ENCODE results near the gene MOCS3. TPM values are rescaled to one million over a fixed set of nuclear protein-coding genes. Genes with fewer than 3 reads are reported as not detected.

Gene MOCS3
- total RNA-seq, 1 donor from 2014 or later, result 3.2 TPM

- intact Hi-C loops (cut with DNase I), result loop anchor here (5.0 kb wide), 1 partner anchor 140 kb away; no protein-coding TSS in a partner anchor
- Histone ChIP-seq H3K4me1 (peaks cover 39% of the 10 kb centered on the region), H3K4me3 (peak overlapping the region; percentile 95 to 97), H3K27me3 (no peaks in the 10 kb centered on the region), H3K27ac (peak overlapping the region; percentile 99), H3K9me3 (no peaks in the 10 kb centered on the region), H3K36me3 (peaks cover 0 to 30% of the 10 kb centered on the region in 2 donors)
- no peak for TF ChIP-seq POLR2AphosphoS5 (IDR thresholded peaks at IDR 0.05; ENCODE audit: insufficient read depth in 1 of 2, low read depth in 1 of 2)
- no peak for DNase-seq (ENCODE audit: extremely low spot score in 2 of 2)
Observed at GRCh38 chr20:50932016-50932485, 26.6 kb upstream of the MOCS3 start.

- intact Hi-C loops (cut with DNase I), result loop anchor here (5.0 kb wide), 1 partner anchor 140 kb away; no protein-coding TSS in a partner anchor
- Histone ChIP-seq H3K27ac (no peak overlapping the region), H3K4me1 (peaks cover 32% of the 10 kb centered on the region), H3K4me3 (no peak overlapping the region), H3K27me3 (no peaks in the 10 kb centered on the region), H3K36me3 (peaks cover 0 to 30% of the 10 kb centered on the region in 2 donors), H3K9me3 (no peaks in the 10 kb centered on the region)
- no peak for DNase-seq (ENCODE audit: extremely low spot score in 2 of 2)
- TF ChIP-seq POLR2AphosphoS5 (IDR thresholded peaks at IDR 0.05; ENCODE audit: insufficient read depth in 1 of 2, low read depth in 1 of 2) (no peak), CTCF (IDR thresholded peaks at IDR 0.05) (no peak), POLR2A (IDR thresholded peaks at IDR 0.05) (no peak)
Observed at GRCh38 chr20:50932691-50933280, 25.8 kb upstream of the MOCS3 start.

- no peak overlapping the region for H3K27ac ChIP-seq
- DNase-seq (ENCODE audit: extremely low spot score in 2 of 2), result no peak
- TF ChIP-seq POLR2A (IDR thresholded peaks at IDR 0.05) (no peak), CTCF (IDR thresholded peaks at IDR 0.05) (no peak), POLR2AphosphoS5 (IDR thresholded peaks at IDR 0.05; ENCODE audit: insufficient read depth in 1 of 2, low read depth in 1 of 2) (no peak)
- no peak overlapping the region for H3K4me3 ChIP-seq
- peaks cover 0 to 32% of the 10 kb centered on the region in 2 donors for H3K36me3 ChIP-seq
- intact Hi-C loops (cut with DNase I), result loop anchor here (5.0 kb wide), 1 partner anchor 141 kb away; no protein-coding TSS in a partner anchor
- H3K4me1 ChIP-seq, result peaks cover 26% of the 10 kb centered on the region
- H3K27me3 ChIP-seq, result no peaks in the 10 kb centered on the region
- no peaks in the 10 kb centered on the region for H3K9me3 ChIP-seq
Observed at GRCh38 chr20:50933589-50933988, 25.0 kb upstream of the MOCS3 start.

GRCh38 chr20:50943069-50943468 is 15.5 kb upstream of the MOCS3 start:
- Histone ChIP-seq H3K27ac (no peak overlapping the region), H3K4me3 (no peak overlapping the region), H3K36me3 (peaks cover 0 to 86% of the 10 kb centered on the region in 2 donors), H3K9me3 (no peaks in the 10 kb centered on the region), H3K27me3 (no peaks in the 10 kb centered on the region), H3K4me1 (no peaks in the 10 kb centered on the region)
- DNase-seq (ENCODE audit: extremely low spot score in 2 of 2), result no peak
- intact Hi-C loops (cut with DNase I), result no loop called here
- TF ChIP-seq POLR2AphosphoS5 (IDR thresholded peaks at IDR 0.05; ENCODE audit: insufficient read depth in 1 of 2, low read depth in 1 of 2) (no peak), POLR2A (IDR thresholded peaks at IDR 0.05) (no peak), CTCF (IDR thresholded peaks at IDR 0.05) (no peak)

GRCh38 chr20:50948132-50948785 is 10.4 kb upstream of the MOCS3 start:
- Histone ChIP-seq H3K4me1 (no peaks in the 10 kb centered on the region), H3K27ac (no peak overlapping the region), H3K4me3 (no peak overlapping the region), H3K9me3 (no peaks in the 10 kb centered on the region), H3K27me3 (no peaks in the 10 kb centered on the region), H3K36me3 (peaks cover 0 to 72% of the 10 kb centered on the region in 2 donors)
- intact Hi-C loops (cut with DNase I), result no loop called here
- TF ChIP-seq CTCF (IDR thresholded peaks at IDR 0.05) (no peak), POLR2A (IDR thresholded peaks at IDR 0.05) (no peak), POLR2AphosphoS5 (IDR thresholded peaks at IDR 0.05; ENCODE audit: insufficient read depth in 1 of 2, low read depth in 1 of 2) (no peak)
- DNase-seq (ENCODE audit: extremely low spot score in 2 of 2), result no peak
